Calu3 (cell line): ENCODE data around the gene CYP2B6. TPM values are rescaled to one million over a fixed set of nuclear protein-coding genes. Genes with fewer than 3 reads are reported as not detected.
"Not testable (repeated sequence)": the region's sequence is repeated elsewhere in the genome, so short reads cannot be mapped to it uniquely, and the experiment has no call there.

Source experiments
- BruUV-seq: library from RNA; stranded (reverse); fragments of 400-500 nt; replicated peaks from 2 replicates; lab custom pipeline; 2021; lab: Mats Ljungman, UMichigan
- CTCF ChIA-PET: fragments of 300-600 bp; sonication (Branson Sonifier 250); formaldehyde crosslinking; loops from one replicate; lab custom pipeline; 2022; ENCODE audit warnings: antibody characterized with exemption; lab: Charles Lee
- DNase-seq: peaks from one replicate; pipeline ENCODE4 v3.0.0; 2022
- H3K27ac Mint-ChIP-seq: one replicate; pipeline ENCODE4 v1.8.0; 2022; ENCODE audit warnings: mixed read lengths; ENCODE audit not compliant: unreplicated experiment
- H3K27me3 Mint-ChIP-seq: one replicate; pipeline ENCODE4 v1.8.0; 2022; ENCODE audit warnings: mixed read lengths; ENCODE audit not compliant: unreplicated experiment
- H3K36me3 Mint-ChIP-seq: one replicate; pipeline ENCODE4 v1.8.0; 2022; ENCODE audit warnings: mild to moderate bottlenecking, moderate library complexity, mixed read lengths; ENCODE audit not compliant: insufficient read depth, unreplicated experiment
- H3K4me1 Mint-ChIP-seq: one replicate; pipeline ENCODE4 v1.8.0; 2022; ENCODE audit warnings: mild to moderate bottlenecking, low read depth, mixed read lengths; ENCODE audit not compliant: unreplicated experiment
- H3K4me3 Mint-ChIP-seq: one replicate; pipeline ENCODE4 v1.8.0; 2022; ENCODE audit warnings: mild to moderate bottlenecking, low read depth, moderate library complexity, mixed read lengths; ENCODE audit not compliant: unreplicated experiment
- H3K9me3 Mint-ChIP-seq: one replicate; pipeline ENCODE4 v1.8.0; 2022; ENCODE audit warnings: low read depth, mixed read lengths; ENCODE audit not compliant: unreplicated experiment
- CTCF ChIP-seq: fragments of 200-600 bp; IDR thresholded peaks from one replicate; pipeline ENCODE4 v1.8.0; 2022; ENCODE audit warnings: antibody characterized with exemption; ENCODE audit not compliant: unreplicated experiment
- intact Hi-C: fragments of 100-400 bp; cut with micrococcal nuclease; formaldehyde crosslinking; loops from one replicate; pipeline ENCODE4 v1.10.0; 2022; ENCODE audit not compliant: unreplicated experiment
- total RNA-seq: library from RNA; stranded (reverse); gene quantifications from 2 replicates; pipeline ENCODE4 v1.2.3, GENCODE V29; 2022

The CYP2B6 gene
- total RNA-seq, 1 experiment from 2014 or later, result 4.2 TPM

GRCh38 chr19:41027273-41027967 is 36.3 kb downstream of the CYP2B6 start:
- no TSS peak for BruUV-seq
- intact Hi-C loops, result no loop called here
- H3K4me3 Mint-ChIP-seq, result no peak overlapping the region
- CTCF ChIA-PET, result no interaction called here
- H3K36me3 Mint-ChIP-seq, result no peaks in the 10 kb centered on the region
- H3K4me1 Mint-ChIP-seq, result peaks cover 42% of the 10 kb centered on the region
- no peak for TF ChIP-seq CTCF
- H3K27ac Mint-ChIP-seq, result no peak overlapping the region
- H3K9me3 Mint-ChIP-seq, result no peaks in the 10 kb centered on the region
- H3K27me3 Mint-ChIP-seq, result peaks cover 53% of the 10 kb centered on the region
- DNase-seq, result no peak

DNA sequence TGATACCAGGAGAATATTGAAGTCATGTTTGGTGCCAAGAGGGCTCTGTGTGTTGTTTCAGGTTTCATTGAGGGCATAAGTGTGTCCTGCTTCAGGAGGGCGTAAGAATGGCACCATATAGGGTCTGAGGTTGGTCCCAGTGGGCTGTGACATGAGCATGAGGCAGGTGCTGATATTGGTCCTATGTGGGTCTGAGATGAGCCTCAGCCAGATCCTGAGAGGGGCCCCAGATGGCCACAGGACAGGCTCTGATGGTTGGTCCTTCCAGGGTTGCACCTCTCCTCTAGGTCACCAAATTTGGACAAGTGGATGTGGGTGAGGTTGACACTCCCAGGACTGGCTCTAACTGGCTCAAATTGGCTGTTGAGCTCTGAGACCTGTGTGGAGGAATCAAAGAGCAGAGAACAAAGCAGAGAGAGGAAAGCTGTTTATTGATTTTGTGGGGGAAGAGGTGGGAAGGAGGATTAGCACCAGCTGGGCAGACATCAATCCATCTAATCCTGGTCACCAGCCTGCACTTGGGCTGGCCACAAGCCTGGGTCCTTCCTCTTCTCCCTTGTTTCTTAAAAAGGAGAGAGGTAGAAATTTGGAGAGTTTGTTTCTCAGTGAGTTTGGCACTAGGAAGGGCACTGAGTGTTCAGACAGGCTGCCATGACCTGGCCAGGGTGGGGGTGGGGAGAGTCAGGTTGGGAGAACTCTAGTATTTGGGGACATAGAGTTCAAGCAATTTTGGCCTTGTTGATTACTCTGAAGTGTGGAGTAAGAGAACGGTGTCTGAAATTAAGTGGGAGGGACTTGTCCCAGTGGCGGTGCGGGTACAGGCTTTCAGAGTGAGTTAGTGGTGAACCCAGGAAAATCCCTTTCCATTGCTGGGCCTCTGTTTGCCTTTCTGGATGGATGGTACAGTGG is 38.7 kb downstream of the CYP2B6 start:
- intact Hi-C loops, result no loop called here
- Mint-ChIP-seq H3K4me3 (no peak overlapping the region), H3K4me1 (peaks cover 38% of the 10 kb centered on the region), H3K36me3 (no peaks in the 10 kb centered on the region), H3K27me3 (peaks cover 45% of the 10 kb centered on the region), H3K27ac (no peak overlapping the region), H3K9me3 (peaks cover 4% of the 10 kb centered on the region)
- no peak for DNase-seq
- BruUV-seq, result no TSS peak
- no peak for TF ChIP-seq CTCF
- CTCF ChIA-PET, result interaction anchor here (0.6 kb wide), 1 partner anchor 531 kb away, joined by 4 read pairs; no protein-coding TSS in a partner anchor

DNA sequence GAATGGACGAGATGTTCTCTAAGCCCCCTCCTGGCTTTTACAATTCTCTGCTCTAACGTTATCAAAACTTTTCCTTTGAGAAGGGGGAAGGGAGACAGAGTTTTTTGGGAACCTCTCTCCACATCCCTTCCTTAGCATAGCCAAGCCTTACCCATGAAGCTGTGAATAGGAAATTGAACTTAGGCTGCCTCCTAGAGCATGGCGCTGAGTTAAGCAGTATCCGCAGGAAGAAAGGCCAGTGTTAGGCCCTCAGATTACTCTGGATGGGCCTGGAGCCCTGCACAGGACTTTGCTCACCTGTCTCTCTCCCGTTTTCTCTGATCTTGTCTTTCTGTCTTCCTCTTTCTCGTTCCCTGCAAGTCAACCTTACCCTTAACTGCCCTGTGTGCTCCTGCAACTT is 39.6 kb downstream of the CYP2B6 start:
- no peaks in the 10 kb centered on the region for H3K36me3 Mint-ChIP-seq
- CTCF ChIA-PET, result no interaction called here
- peaks cover 33% of the 10 kb centered on the region for H3K4me1 Mint-ChIP-seq
- no peak overlapping the region for H3K4me3 Mint-ChIP-seq
- peaks cover 4% of the 10 kb centered on the region for H3K9me3 Mint-ChIP-seq
- DNase-seq, result no peak
- H3K27ac Mint-ChIP-seq, result no peak overlapping the region
- BruUV-seq, result no TSS peak
- peaks cover 36% of the 10 kb centered on the region for H3K27me3 Mint-ChIP-seq
- intact Hi-C loops, result no loop called here
- TF ChIP-seq CTCF, result no peak

- H3K36me3 Mint-ChIP-seq, result no peaks in the 10 kb centered on the region
- no peak overlapping the region for H3K27ac Mint-ChIP-seq
- intact Hi-C loops, result no loop called here
- CTCF ChIA-PET, result interaction anchor here (0.7 kb wide), 1 partner anchor 130 kb away, joined by 3 read pairs; no protein-coding TSS in a partner anchor
- TF ChIP-seq CTCF, result no peak
- H3K4me1 Mint-ChIP-seq, result peaks cover 31% of the 10 kb centered on the region
- BruUV-seq, result no TSS peak
- peaks cover 23% of the 10 kb centered on the region for H3K27me3 Mint-ChIP-seq
- peaks cover 4% of the 10 kb centered on the region for H3K9me3 Mint-ChIP-seq
- DNase-seq, result no peak
- H3K4me3 Mint-ChIP-seq, result no peak overlapping the region
Observed at GRCh38 chr19:41031916-41032315, 40.8 kb downstream of the CYP2B6 start.

DNA sequence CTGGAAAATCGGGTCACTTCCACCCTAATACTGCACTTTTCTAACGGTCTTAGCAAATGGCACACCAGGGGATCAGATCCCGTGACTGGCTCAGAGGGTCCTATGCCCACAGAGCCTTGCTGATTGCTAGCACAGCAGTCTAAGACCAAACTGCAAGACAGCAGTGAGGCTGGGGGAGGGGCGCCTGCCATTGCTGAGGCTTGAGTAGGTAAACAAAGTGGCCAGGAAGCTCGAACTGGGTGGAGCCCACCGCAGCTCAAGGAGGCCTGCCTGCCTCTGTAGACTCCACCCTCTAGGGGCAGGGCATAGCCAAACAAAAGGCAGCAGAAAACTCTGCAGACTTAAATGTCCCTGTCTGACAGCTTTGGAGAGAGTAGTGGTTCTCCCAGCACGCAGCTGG is 42.2 kb downstream of the CYP2B6 start:
- H3K4me1 Mint-ChIP-seq, result peaks cover 38% of the 10 kb centered on the region
- CTCF ChIA-PET, intact Hi-C loops, BruUV-seq, H3K27me3 Mint-ChIP-seq, DNase-seq, H3K4me3 Mint-ChIP-seq, H3K36me3 Mint-ChIP-seq, H3K27ac Mint-ChIP-seq, H3K9me3 Mint-ChIP-seq: not testable (repeated sequence)
